Sigmoid colon (tissue), 4 donors: ENCODE data around the gene ECE1.

ENCODE experiments used
- EP300 ChIP-seq, 4 donors: sonication (generic); formaldehyde crosslinking; IDR thresholded peaks; one replicate each; pipeline ENCODE4 v1.6.1; 2017; ENCODE audit warnings: antibody characterized with exemption in 4 of 4
- POLR2A ChIP-seq, 2 donors: fragments of 450-650 bp; IDR thresholded peaks; one replicate each; pipeline ENCODE4 v1.6.1; 2016; ENCODE audit warnings: antibody characterized with exemption in 2 of 2, mild to moderate bottlenecking in 2 of 2, moderate library complexity in 2 of 2
- TF ChIP-seq, protein P1 (sequence below), 4 experiments: fragments of 450-650 bp in 3 of 4; fragments of 200-600 bp in 1 of 4; IDR thresholded peaks; one replicate each; pipeline ENCODE4 v1.5.1; 2016 to 2019; ENCODE audit warnings: antibody characterized with exemption in 4 of 4, mild to moderate bottlenecking in 3 of 4, moderate library complexity in 2 of 4

DNA sequence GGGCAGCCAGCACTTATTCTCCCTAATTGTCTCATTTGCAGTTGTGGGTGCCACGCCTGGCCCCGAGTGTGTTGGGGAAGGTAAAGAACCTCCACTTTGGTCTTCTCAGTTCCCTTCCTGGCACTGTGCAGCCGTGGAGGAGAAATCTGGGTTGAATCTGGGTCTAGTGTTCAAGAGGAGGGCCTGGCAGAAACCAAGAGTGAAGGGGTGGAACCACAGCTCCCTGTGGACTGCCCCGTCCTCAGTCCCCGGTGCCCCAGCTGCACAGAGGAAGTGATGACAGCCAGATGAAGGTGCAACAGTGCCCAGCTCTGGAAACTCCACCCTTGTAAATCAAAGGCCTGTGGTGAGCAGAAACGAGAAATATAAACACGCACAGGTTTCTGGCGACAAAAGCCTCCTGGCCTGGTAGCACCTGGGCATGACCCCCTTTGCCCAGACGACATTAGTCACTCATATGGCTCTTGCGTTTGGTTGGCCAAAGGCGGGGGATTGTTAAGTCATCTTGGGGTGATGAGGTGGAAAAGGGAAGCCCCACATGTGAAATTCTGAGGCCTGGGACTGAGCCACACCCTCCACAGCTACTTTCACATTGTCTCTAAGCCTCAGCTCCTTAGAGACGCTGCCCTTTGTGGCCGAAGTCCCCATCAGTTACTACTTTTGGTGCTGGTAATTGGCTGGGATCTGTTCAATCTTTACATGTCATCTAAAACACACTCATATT lies 4.2 kb upstream of the ECE1 start:
- TF ChIP-seq, protein P1, sequence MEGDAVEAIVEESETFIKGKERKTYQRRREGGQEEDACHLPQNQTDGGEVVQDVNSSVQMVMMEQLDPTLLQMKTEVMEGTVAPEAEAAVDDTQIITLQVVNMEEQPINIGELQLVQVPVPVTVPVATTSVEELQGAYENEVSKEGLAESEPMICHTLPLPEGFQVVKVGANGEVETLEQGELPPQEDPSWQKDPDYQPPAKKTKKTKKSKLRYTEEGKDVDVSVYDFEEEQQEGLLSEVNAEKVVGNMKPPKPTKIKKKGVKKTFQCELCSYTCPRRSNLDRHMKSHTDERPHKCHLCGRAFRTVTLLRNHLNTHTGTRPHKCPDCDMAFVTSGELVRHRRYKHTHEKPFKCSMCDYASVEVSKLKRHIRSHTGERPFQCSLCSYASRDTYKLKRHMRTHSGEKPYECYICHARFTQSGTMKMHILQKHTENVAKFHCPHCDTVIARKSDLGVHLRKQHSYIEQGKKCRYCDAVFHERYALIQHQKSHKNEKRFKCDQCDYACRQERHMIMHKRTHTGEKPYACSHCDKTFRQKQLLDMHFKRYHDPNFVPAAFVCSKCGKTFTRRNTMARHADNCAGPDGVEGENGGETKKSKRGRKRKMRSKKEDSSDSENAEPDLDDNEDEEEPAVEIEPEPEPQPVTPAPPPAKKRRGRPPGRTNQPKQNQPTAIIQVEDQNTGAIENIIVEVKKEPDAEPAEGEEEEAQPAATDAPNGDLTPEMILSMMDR (IDR thresholded peaks at IDR 0.05): no peak
- no peak for TF ChIP-seq POLR2A (IDR thresholded peaks at IDR 0.05)
- TF ChIP-seq EP300 (IDR thresholded peaks at IDR 0.05): no peak
